H1 (cell line): ENCODE data around the gene PCSK4. TPM values are rescaled to one million over a fixed set of nuclear protein-coding genes. Genes with fewer than 3 reads are reported as not detected.

Experiments used
- CTCF ChIA-PET: fragments of 300-600 bp; sonication (Branson Sonifier 250); formaldehyde crosslinking; loops from one replicate; lab custom pipeline; 2021; ENCODE audit not compliant: partially characterized antibody; lab: Charles Lee
- POLR2A ChIA-PET: fragments of 300-600 bp; sonication (Branson Sonifier 250); formaldehyde crosslinking; loops from one replicate; lab custom pipeline; 2021; ENCODE audit warnings: inconsistent platforms; ENCODE audit not compliant: partially characterized antibody; lab: Charles Lee
- DNase-seq, 2 experiments: peaks; one replicate each; pipeline versions ENCODE4 v3.0.0 to v3.0.0-alpha.2; 2010 to 2022; ENCODE audit warnings: low spot score in 2 of 2, low read depth in 1 of 2, mixed read lengths in 1 of 2
- FAIRE-seq: peaks from 2 replicates; lab custom pipeline; 2011; peaks lifted over from hg19 to GRCh38; lab: Jason Lieb, UNC
- H2AFZ ChIP-seq: 2 replicates; pipeline ENCODE4 v1.8.1; 2012; ENCODE audit warnings: low read length, inconsistent platforms
- H2AK5ac ChIP-seq: 2 replicates; pipeline ENCODE4 v1.6.1; 2013; ENCODE audit warnings: low read depth, low read length
- H2BK120ac ChIP-seq: replicated peaks from 2 replicates; pipeline ENCODE3; 2013; ENCODE audit warnings: low read depth, low read length, inconsistent platforms
- H2BK12ac ChIP-seq: 2 replicates; pipeline ENCODE4 v1.6.1; 2013; ENCODE audit warnings: low read depth, low read length
- H2BK15ac ChIP-seq: 2 replicates; pipeline ENCODE4 v1.6.1; 2013; ENCODE audit warnings: low read length
- H2BK20ac ChIP-seq: 2 replicates; pipeline ENCODE4 v1.6.1; 2013; ENCODE audit warnings: low read length
- H2BK5ac ChIP-seq: 2 replicates; pipeline ENCODE4 v1.6.1; 2013; ENCODE audit warnings: low read depth, low read length
- H3K14ac ChIP-seq: 2 replicates; pipeline ENCODE4 v1.6.1; 2013; ENCODE audit warnings: inconsistent platforms; ENCODE audit not compliant: insufficient read length
- H3K18ac ChIP-seq: 2 replicates; pipeline ENCODE4 v1.6.1; 2013; ENCODE audit warnings: low read length; ENCODE audit errors: extremely low read depth
- H3K23ac ChIP-seq: 2 replicates; pipeline ENCODE4 v1.6.1; 2013; ENCODE audit warnings: inconsistent platforms; ENCODE audit not compliant: insufficient read length
- H3K23me2 ChIP-seq: 2 replicates; pipeline ENCODE4 v1.6.1; 2013; ENCODE audit warnings: low read depth, low read length
- H3K27ac ChIP-seq: 2 replicates; pipeline ENCODE4 v1.6.1; 2011; ENCODE audit warnings: low read depth, low read length, inconsistent platforms
- H3K27me3 ChIP-seq, 4 experiments: replicated peaks in 1 of 4; 1 replicate in 1 of 4; 2 replicates in 3 of 4; pipeline versions ENCODE4 v1.6.1 to v1.8.1; 2011 to 2013; ENCODE audit warnings: low read length in 3 of 4, mild to moderate bottlenecking in 3 of 4, inconsistent platforms in 2 of 4, mixed read lengths in 2 of 4, moderate library complexity in 1 of 4; ENCODE audit not compliant: control insufficient read depth in 3 of 4, insufficient read depth in 3 of 4; ENCODE audit errors: extremely low read depth in 1 of 4
- H3K36me3 ChIP-seq, 4 experiments: 2 replicates each; pipeline versions ENCODE4 v1.6.1 to v1.8.1; 2011 to 2013; ENCODE audit warnings: mild to moderate bottlenecking in 4 of 4, low read length in 3 of 4, moderate library complexity in 2 of 4, control low read depth in 1 of 4, inconsistent platforms in 1 of 4; ENCODE audit not compliant: insufficient read depth in 4 of 4, control insufficient read depth in 2 of 4
- H3K4ac ChIP-seq: replicated peaks from 2 replicates; pipeline ENCODE3; 2013; ENCODE audit warnings: low read length, low read depth, mixed read lengths, inconsistent platforms; ENCODE audit not compliant: insufficient read length
- H3K4me1 ChIP-seq, 4 experiments: replicated peaks in 1 of 4; 1 replicate in 1 of 4; 2 replicates in 3 of 4; pipeline versions ENCODE4 v1.6.1 to v1.8.1; 2011 to 2013; ENCODE audit warnings: low read length in 3 of 4, inconsistent platforms in 2 of 4, mixed read lengths in 1 of 4; ENCODE audit not compliant: insufficient read depth in 4 of 4, control insufficient read depth in 3 of 4
- H3K4me2 ChIP-seq, 2 experiments: 2 replicates each; pipeline versions ENCODE4 v1.6.1 to v1.8.1; 2011 to 2013; ENCODE audit warnings: low read depth in 2 of 2, low read length in 2 of 2, control low read depth in 1 of 2, inconsistent platforms in 1 of 2, mild to moderate bottlenecking in 1 of 2; ENCODE audit not compliant: insufficient read depth in 1 of 2
- H3K4me3 ChIP-seq, 4 experiments: fragments of 200-600, 300-600 bp in 1 of 4; sonication (generic), shearing (Covaris generic), sonication (Bioruptor Twin) in 1 of 4; 2 replicates each; pipeline versions ENCODE4 v1.5.1 to v1.8.1; 2011 to 2016; ENCODE audit warnings: low read length in 4 of 4, low read depth in 3 of 4, control low read depth in 2 of 4, inconsistent platforms in 2 of 4, mild to moderate bottlenecking in 2 of 4, mixed read lengths in 1 of 4, moderate library complexity in 1 of 4; ENCODE audit not compliant: insufficient read depth in 2 of 4; ENCODE audit errors: extremely low read depth in 1 of 4
- H3K56ac ChIP-seq: replicated peaks from 2 replicates; pipeline ENCODE3; 2013; ENCODE audit warnings: low read depth, mild to moderate bottlenecking, mixed read lengths, low read length, inconsistent platforms; ENCODE audit not compliant: insufficient read length
- H3K79me1 ChIP-seq: 2 replicates; pipeline ENCODE4 v1.6.1; 2013; ENCODE audit warnings: low read depth, low read length, control low read depth
- H3K79me2 ChIP-seq, 2 experiments: 2 replicates each; pipeline versions ENCODE4 v1.6.1 to v1.8.1; 2012 to 2013; ENCODE audit warnings: low read length in 2 of 2, mild to moderate bottlenecking in 2 of 2, inconsistent platforms in 1 of 2; ENCODE audit not compliant: insufficient read depth in 2 of 2, control insufficient read depth in 1 of 2
- H3K9ac ChIP-seq, 4 experiments: replicated peaks in 1 of 4; 1 replicate in 1 of 4; 2 replicates in 3 of 4; pipeline versions ENCODE4 v1.6.1 to v1.8.1; 2011 to 2013; ENCODE audit warnings: low read depth in 3 of 4, low read length in 3 of 4, control low read depth in 2 of 4, mild to moderate bottlenecking in 2 of 4, moderate library complexity in 2 of 4, inconsistent platforms in 1 of 4; ENCODE audit errors: extremely low read depth in 1 of 4
- H3K9me3 ChIP-seq, 2 experiments: 2 replicates each; pipeline versions ENCODE4 v1.6.1 to v1.8.1; 2012 to 2013; ENCODE audit warnings: mild to moderate bottlenecking in 2 of 2, moderate library complexity in 2 of 2, control low read depth in 1 of 2, inconsistent platforms in 1 of 2, low read depth in 1 of 2, low read length in 1 of 2, mixed read lengths in 1 of 2; ENCODE audit not compliant: insufficient read depth in 2 of 2
- H4K20me1 ChIP-seq, 2 experiments: replicated peaks in 1 of 2; 2 replicates each; pipeline versions ENCODE3 to v1.8.1; 2011 to 2013; ENCODE audit warnings: inconsistent platforms in 2 of 2, low read length in 2 of 2, mild to moderate bottlenecking in 1 of 2; ENCODE audit not compliant: insufficient read depth in 2 of 2, control insufficient read depth in 1 of 2
- H4K5ac ChIP-seq: 2 replicates; pipeline ENCODE4 v1.6.1; 2013; ENCODE audit warnings: low read length, low read depth, mixed read lengths, inconsistent platforms; ENCODE audit not compliant: insufficient read length
- H4K8ac ChIP-seq: 2 replicates; pipeline ENCODE4 v1.8.0; 2013; ENCODE audit warnings: mild to moderate bottlenecking, moderate library complexity, low read length, inconsistent platforms; ENCODE audit not compliant: insufficient read depth; ENCODE audit errors: extremely low read depth
- H4K91ac ChIP-seq: replicated peaks from 2 replicates; pipeline ENCODE3; 2013; ENCODE audit warnings: low read length, mixed read lengths, inconsistent platforms; ENCODE audit not compliant: insufficient read length
- BACH1 ChIP-seq: IDR thresholded peaks from 2 replicates; pipeline ENCODE4 v1.6.1; 2012; ENCODE audit warnings: low read length, improper control_type of control experiment
- USF2 ChIP-seq: IDR thresholded peaks from 2 replicates; pipeline ENCODE4 v1.6.1; 2011; ENCODE audit warnings: low read length, improper control_type of control experiment
- WGBS, 2 experiments: shearing (Covaris generic) in 1 of 2; methylation state at CpG; one replicate each; pipeline versions ENCODE4 v1.1.6 to v1.1.7; 2013 to 2015; ENCODE audit warnings: low lambda C conversion rate in 2 of 2, mixed read lengths in 2 of 2, inconsistent platforms in 1 of 2, low coverage in 1 of 2, missing lambda C conversion rate in 1 of 2; ENCODE audit not compliant: insufficient replicate concordance in 2 of 2, insufficient coverage in 1 of 2, insufficient read length in 1 of 2; ENCODE audit errors: extremely low coverage in 1 of 2, missing lambda C conversion rate in 1 of 2; 5-methylcytosine and 5-hydroxymethylcytosine counted together
- polyA plus RNA-seq, 7 experiments: library from polyadenylated mRNA; depleted of rRNA in 3 of 7; stranded (reverse) in 5 of 7; unstranded in 2 of 7; fragments of >200 nt in 5 of 7; fragments of 200-250 nt in 2 of 7; gene quantifications; 1 replicate in 5 of 7; 2 replicates in 1 of 7; 4 replicates in 1 of 7; pipeline versions ENCODE4 v1.2.1 to v1.2.3, GENCODE V29; 2011 to 2013; ENCODE audit warnings: missing spikeins in 2 of 7, mixed read lengths in 2 of 7
- total RNA-seq: library from RNA; stranded (reverse); fragmentation: NEBNext Ultra II Directional; extraction: Animal tissue kit (Norgen Biotek cat#: 25700); gene quantifications from 2 replicates; pipeline ENCODE4 v1.2.1, GENCODE V29; 2021

The PCSK4 gene
- total and polyA plus RNA-seq, 2 of the 8 experiments (the other 6 are each of a cell fraction or from before 2014, with no cell fraction given) = 9.8 to 10.7 TPM

- Histone ChIP-seq H4K8ac (no peak overlapping the region), H2AK5ac (no peak overlapping the region), H3K4me3 (no peak overlapping the region), H2BK15ac (no peak overlapping the region), H4K91ac (no peak overlapping the region), H3K27ac (no peak overlapping the region), H3K9me3 (no peaks in the 10 kb centered on the region), H3K9ac (no peak overlapping the region), H4K5ac (no peak overlapping the region)
- TF ChIP-seq BACH1 (no peak), USF2 (peak; percentile 61)
- TF ChIP-seq, all 59 proteins: peak for 1
- Histone ChIP-seq H3K18ac (no peak overlapping the region), H3K36me3 (no peaks in the 10 kb centered on the region), H2BK5ac (no peak overlapping the region), H3K4me2 (no peak overlapping the region), H3K4me1 (no peaks in the 10 kb centered on the region; a peak in 1 of 7 replicates), H3K4ac (no peak overlapping the region), H3K23me2 (no peaks in the 10 kb centered on the region; the same call in 1 of the 2 replicates), H2BK120ac (no peak overlapping the region), H3K23ac (no peak overlapping the region), H2AFZ (no peak overlapping the region), H2BK12ac (no peak overlapping the region), H3K27me3 (peaks cover 0 to 10% (median 6%) of the 10 kb centered on the region in 4 experiments; a peak in 5 of 7 replicates), H3K14ac (no peak overlapping the region), H3K56ac (no peak overlapping the region), H2BK20ac (no peak overlapping the region), H3K79me1 (no peaks in the 10 kb centered on the region), H3K79me2 (no peaks in the 10 kb centered on the region), H4K20me1 (peaks cover 0 to 6% of the 10 kb centered on the region in 2 experiments)
- CTCF ChIA-PET = no interaction called here
- 91% methylated on average over 6 of the region's 8 CpGs; no CpG with 5 or more reads in 1 of the 2 experiments for WGBS, 2 experiments
- POLR2A ChIA-PET = no interaction called here
- DNase-seq = no peak
- FAIRE-seq = no peak
These were observed 26.2 kb upstream of the PCSK4 start for GRCh38 chr19:1516395-1516753.
